IPS-15b (cell line): ENCODE data around the gene UBE2D4.
"Not testable (repeated sequence)": the region's sequence is repeated elsewhere in the genome, so short reads cannot be mapped to it uniquely, and the experiment has no call there.

Source experiments
- H3K27me3 ChIP-seq: one replicate; pipeline ENCODE4 v1.6.1; 2013; ENCODE audit warnings: low read length; ENCODE audit not compliant: control insufficient read depth, insufficient read depth
- H3K36me3 ChIP-seq: one replicate; pipeline ENCODE4 v1.6.1; 2013; ENCODE audit warnings: low read length; ENCODE audit not compliant: control insufficient read depth, insufficient read depth
- H3K4me1 ChIP-seq: one replicate; pipeline ENCODE4 v1.6.1; 2013; ENCODE audit warnings: mild to moderate bottlenecking, low read length; ENCODE audit not compliant: control insufficient read depth, insufficient read depth
- H3K4me3 ChIP-seq: one replicate; pipeline ENCODE4 v1.5.1; 2013; ENCODE audit warnings: low read depth, low read length
- H3K9ac ChIP-seq: one replicate; pipeline ENCODE4 v1.6.1; 2013; ENCODE audit warnings: low read depth, mild to moderate bottlenecking, low read length
- H3K9me3 ChIP-seq: one replicate; pipeline ENCODE4 v1.6.1; 2013; ENCODE audit warnings: mild to moderate bottlenecking, low read length; ENCODE audit not compliant: control insufficient read depth, insufficient read depth

Gene UBE2D4

DNA sequence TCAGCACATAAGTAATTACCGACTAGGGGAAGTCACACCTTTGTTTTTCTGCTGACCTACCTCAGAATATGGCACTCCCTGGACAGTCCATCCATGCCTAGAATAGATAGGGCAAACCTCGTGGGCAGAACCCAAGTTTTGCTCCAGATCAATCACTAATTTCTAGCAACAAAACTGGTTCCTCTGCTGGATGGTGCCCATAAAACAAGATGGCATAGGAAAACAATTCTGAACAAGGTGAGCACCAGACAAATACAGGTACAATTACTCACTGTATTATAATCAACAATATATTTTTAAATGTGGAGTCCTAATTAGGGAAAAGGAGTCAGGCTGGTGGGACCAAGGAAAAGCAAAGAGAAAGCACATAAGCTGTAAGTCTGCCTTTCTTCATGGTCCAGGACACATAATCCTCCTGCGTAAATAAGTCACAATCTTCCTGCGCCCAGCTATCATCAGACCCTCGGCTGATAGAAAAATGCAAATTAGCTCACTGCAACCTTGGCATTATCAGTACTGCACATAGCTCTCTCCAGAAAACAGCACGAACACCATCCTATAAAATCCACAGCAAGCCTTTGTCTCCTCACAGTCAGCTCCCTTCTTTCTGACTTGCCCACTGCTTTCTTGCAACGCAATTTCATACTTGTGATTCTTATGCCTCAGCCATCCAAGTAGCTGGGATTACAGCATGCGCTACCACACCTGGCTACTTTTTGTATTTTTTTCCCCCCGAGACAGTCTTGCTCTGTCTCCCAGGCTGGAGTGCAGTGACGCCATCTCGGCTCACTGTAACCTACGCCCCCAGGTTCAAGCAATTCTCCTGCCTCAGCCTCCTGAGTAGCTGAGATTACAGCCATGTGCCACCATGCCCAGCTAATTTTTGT is 34.9 kb upstream of the UBE2D4 start:
- no peaks in the 10 kb centered on the region for H3K27me3 ChIP-seq
- no peak overlapping the region for H3K9ac ChIP-seq
- H3K36me3 ChIP-seq, result no peaks in the 10 kb centered on the region
- no peaks in the 10 kb centered on the region for H3K9me3 ChIP-seq
- no peaks in the 10 kb centered on the region for H3K4me1 ChIP-seq
- H3K4me3 ChIP-seq, result no peak overlapping the region

DNA sequence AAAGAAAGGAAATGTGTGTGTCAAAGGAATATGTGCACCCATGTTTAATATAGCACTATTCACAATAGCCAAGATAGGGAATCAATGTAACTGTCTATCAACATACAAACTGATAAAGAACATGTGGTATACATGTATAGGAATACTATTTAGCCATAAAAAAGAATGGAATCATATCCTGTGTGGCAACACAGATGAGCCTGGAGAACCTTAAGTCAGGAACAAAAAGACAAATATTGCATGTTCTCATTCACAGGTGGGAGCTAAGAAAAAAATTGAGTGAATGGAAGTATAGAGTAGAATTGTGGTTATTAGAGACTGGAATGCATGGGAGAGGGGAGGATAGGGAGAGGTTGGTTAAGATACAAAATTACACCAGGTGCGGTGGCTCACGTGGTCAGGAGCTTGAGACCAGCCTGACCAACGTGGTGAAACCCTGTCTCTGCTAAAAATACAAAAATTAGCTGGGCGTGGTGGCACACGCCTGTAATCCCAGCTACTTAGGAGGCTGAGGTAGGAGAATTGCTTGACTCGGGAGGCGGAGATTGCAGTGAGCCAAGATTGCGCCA is 30.3 kb upstream of the UBE2D4 start:
- no peak overlapping the region for H3K4me3 ChIP-seq

DNA sequence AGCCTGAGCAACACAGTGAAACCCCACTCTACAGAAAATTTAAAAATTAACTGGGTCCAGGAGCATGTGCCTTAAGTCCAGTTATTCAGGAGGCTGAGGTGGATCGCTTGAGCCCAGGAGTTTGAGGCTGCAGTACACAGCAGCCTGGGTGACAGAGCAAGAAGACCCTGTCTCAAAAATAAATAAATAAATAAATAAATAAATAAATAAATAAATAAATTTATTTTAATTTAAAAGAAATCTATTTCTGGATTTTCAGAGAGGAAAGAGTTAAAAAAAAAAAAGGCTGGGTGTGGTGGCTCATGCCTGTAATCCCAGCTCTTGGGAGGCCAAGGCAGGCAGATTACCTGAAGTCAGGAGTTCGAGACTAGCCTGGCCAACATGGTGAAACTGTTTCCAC is 27.7 kb upstream of the UBE2D4 start:
- not testable (repeated sequence) for H3K36me3 ChIP-seq, H3K4me3 ChIP-seq, H3K4me1 ChIP-seq, H3K9ac ChIP-seq, H3K27me3 ChIP-seq, H3K9me3 ChIP-seq

More for the DNA sequence above, 30.3 kb upstream of the UBE2D4 start:
- H3K36me3 ChIP-seq, result no peaks in the 10 kb centered on the region
- no peak overlapping the region for H3K9ac ChIP-seq
- H3K4me1 ChIP-seq, result no peaks in the 10 kb centered on the region
- H3K27me3 ChIP-seq, result no peaks in the 10 kb centered on the region
- H3K9me3 ChIP-seq, result no peaks in the 10 kb centered on the region

DNA sequence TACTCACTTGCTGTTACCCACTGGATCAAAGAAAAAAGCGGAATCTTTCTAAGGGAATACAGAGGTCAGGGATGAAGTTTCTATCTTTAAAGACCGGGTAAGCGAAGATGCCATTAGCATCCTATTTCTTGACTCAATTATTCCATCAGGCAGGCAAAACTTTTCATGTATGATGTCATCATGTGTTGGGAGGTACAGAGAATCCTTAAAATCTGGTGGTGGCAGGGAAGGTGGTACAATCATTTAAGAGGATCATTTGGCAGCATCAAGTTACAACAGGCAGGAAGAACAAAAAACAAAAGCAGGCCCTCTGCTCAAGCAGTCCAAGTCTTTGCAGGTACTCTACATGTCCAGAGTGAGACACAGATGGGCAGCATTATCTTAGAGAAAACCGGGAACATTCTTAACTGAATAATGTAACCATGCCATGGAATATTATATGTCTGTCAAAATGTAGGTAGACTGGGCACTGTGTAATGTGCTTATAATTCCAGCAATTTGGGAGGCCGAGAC is 23.6 kb upstream of the UBE2D4 start:
- no peak overlapping the region for H3K4me3 ChIP-seq
- no peaks in the 10 kb centered on the region for H3K36me3 ChIP-seq
- H3K4me1 ChIP-seq, result peaks cover 16% of the 10 kb centered on the region
- no peaks in the 10 kb centered on the region for H3K9me3 ChIP-seq
- no peak overlapping the region for H3K9ac ChIP-seq
- no peaks in the 10 kb centered on the region for H3K27me3 ChIP-seq

DNA sequence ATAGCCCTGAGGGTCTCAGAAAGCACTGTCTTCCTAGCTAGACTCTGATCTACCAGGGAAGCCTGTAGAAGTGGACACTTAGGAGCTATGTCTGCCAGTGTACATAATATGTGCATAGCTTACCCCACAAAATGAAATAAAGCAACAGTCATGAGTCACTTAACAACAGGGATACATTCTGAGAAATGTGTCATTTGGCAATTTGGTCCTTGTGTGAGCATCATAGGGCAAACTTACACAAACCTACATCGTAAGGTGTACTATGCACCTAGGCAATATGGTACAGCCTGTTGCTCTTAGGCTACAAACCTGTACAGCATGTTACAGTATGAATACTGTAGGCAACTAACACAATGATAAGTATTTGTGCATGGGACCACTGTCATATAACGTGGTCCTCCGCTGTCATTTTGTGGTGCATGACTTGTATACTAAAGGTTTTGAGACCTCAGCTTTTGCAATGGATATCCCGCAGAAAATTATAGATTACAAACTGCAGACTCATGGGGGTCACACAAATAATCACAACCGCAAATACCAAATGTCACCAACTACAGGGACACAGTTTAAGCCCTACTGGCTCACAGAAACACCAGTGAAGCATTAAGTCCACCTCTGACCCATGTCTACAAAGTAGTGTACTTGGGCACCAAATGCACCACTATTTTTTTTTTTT is 21.6 kb upstream of the UBE2D4 start:
- peaks cover 16% of the 10 kb centered on the region for H3K4me1 ChIP-seq
- no peak overlapping the region for H3K9ac ChIP-seq
- peaks cover 2% of the 10 kb centered on the region for H3K27me3 ChIP-seq
- peak overlapping the region; percentile 64 for H3K4me3 ChIP-seq
- no peaks in the 10 kb centered on the region for H3K36me3 ChIP-seq
- no peaks in the 10 kb centered on the region for H3K9me3 ChIP-seq

DNA sequence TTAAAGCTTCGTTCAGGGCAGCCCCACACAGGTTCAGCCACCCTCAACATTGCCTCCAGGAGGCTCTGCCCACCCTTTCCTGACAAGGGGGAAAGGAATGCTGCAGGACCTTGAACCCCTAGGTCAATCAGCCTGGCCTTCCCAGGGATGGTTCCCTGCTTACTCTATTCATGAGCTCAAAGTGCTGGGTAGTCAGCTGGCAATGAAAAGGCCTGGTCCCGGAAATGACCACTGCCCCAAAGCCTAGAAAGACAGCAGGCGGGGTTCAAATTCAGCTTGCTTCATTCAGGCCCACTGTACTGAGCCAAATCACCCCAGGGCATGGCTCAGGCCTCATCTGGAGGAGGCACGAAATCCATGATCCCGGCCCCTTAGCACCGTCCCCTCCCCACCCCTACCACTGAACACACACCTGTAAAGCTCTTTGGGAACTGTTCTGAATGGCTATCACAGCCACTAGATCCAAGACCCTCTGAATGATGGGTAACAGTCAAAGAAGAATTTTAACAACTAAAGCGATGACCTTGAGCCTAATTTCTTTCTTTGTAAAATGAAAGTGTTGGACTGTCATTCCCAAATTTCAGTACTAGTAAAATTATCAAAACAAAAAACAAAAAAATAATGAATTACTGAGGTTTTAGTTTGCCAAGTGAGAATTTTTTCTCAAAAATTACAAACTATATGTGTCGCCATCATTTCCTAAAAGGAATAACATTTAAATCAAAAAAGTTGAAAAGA is 20.9 kb upstream of the UBE2D4 start:
- H3K36me3 ChIP-seq, result no peaks in the 10 kb centered on the region
- peaks cover 2% of the 10 kb centered on the region for H3K27me3 ChIP-seq
- H3K9me3 ChIP-seq, result no peaks in the 10 kb centered on the region
- H3K4me3 ChIP-seq, result peak overlapping the region; percentile 64
- H3K4me1 ChIP-seq, result peaks cover 16% of the 10 kb centered on the region
- H3K9ac ChIP-seq, result no peak overlapping the region

DNA sequence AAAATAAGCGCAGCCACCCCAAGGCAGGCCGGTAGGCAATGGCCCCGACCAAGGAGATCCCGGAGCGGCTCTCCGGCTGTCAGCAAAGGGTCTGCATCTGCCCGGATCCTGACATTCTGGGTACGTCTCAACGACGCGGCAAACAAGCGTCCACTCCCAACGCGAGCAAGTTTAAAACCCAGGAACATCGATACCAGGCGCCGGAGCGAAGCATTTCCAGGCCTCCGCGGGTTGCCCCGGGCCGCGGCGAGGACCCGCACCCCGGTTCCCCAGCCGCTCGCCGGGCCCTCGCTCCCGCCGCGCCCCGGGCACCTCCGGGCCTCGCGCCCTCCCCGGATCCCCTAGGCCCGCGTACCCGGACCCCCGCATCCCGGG is 20.3 kb upstream of the UBE2D4 start:
- Histone ChIP-seq H3K36me3 (no peaks in the 10 kb centered on the region), H3K4me3 (peak overlapping the region; percentile 64), H3K4me1 (peaks cover 16% of the 10 kb centered on the region), H3K9ac (no peak overlapping the region), H3K27me3 (peaks cover 2% of the 10 kb centered on the region), H3K9me3 (no peaks in the 10 kb centered on the region)

DNA sequence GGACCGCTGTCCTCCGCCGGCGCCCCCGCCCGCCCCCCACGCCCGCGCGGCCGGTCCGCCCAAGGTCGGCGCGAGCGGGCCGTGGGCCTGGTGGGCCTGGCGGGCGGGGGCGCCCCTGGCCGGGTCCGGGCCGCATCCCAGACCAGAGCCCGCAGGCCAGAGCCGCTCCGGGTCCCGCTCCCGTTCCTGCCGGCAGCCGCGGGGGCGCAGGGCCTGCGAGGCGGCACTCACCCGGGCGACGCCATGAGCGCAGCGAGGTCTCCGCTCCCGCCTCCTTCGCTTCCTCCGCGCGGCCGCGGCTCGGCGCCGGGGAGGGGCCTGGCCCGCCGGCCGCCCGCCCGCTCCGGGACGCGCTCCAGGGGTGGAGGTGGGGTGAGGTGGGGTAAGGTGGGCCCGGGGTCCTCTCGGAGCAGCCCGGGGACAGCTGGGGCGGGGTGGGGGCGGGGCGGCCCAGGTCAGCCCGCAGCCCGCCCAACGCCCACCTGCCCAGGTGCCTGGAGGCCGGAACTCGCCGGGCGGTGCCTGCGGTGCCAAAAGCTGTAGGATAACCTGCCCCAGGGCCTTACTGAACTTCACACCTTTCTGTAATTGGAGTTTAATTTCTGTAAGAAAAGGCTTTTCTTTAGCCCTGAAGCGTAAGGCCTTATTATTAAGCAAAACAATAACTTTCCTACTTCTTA is 19.8 kb upstream of the UBE2D4 start, which contains the start of gene URGCP:
Gene URGCP (minus strand): TSS at position 266 of the 680 bp plus-strand sequence. CDS start 21 bp downstream, at position 245.
- Histone ChIP-seq H3K4me3 (peak within 1 kb of the TSS; percentile 64), H3K9ac (no peak within 1 kb of the TSS), H3K36me3 (no peaks in the 10 kb centered on the region), H3K27me3 (peaks cover 2% of the 10 kb centered on the region), H3K9me3 (no peaks in the 10 kb centered on the region), H3K4me1 (peaks cover 14% of the 10 kb centered on the region)

DNA sequence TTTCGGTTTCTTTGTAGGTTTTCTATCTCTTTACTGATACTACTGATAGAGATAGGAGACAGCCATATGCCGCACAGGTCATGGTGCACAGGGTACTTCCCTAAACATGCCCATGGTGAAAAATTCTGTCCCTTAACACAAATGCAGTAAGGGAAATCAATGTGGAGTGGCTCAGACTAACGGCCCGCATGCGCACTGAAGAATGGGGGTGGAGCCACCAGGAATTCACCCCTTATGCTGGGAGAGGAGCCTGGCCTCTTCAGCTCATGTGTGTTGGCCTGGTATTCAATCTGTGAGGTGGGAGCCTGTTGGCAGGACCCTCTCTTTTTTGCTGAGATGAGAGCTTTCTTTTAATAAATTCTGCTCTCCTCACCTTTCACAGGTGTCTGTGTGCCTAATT is 11.4 kb upstream of the UBE2D4 start:
- H3K9me3 ChIP-seq, result no peaks in the 10 kb centered on the region
- H3K4me3 ChIP-seq, result no peak overlapping the region
- no peak overlapping the region for H3K9ac ChIP-seq
- H3K36me3 ChIP-seq, result peaks cover 4% of the 10 kb centered on the region
- H3K4me1 ChIP-seq, result peaks cover 5% of the 10 kb centered on the region
- H3K27me3 ChIP-seq, result no peaks in the 10 kb centered on the region

DNA sequence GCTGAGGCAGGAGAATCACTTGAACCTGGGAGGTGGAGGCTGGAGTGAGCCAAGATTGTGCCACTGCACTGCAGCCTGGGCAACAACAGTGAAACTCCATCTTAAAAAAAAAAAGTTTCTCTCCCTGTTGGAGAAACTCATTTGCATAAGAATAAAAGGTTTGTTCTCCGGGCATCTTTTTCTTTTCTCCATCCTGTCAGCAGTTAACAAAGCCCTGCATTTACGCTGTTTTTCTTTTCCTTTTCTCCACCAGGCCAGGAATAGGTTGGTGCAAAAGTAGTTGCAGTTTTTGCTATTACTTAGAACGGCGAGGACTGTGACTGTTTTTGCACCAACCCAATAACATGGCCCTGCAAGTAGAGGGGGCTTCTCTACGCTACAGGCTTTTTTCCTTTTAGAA is 10.3 kb upstream of the UBE2D4 start:
- Histone ChIP-seq H3K36me3 (peaks cover 4% of the 10 kb centered on the region), H3K9ac (no peak overlapping the region), H3K4me1 (peaks cover 5% of the 10 kb centered on the region), H3K27me3 (no peaks in the 10 kb centered on the region), H3K4me3 (no peak overlapping the region), H3K9me3 (no peaks in the 10 kb centered on the region)

DNA sequence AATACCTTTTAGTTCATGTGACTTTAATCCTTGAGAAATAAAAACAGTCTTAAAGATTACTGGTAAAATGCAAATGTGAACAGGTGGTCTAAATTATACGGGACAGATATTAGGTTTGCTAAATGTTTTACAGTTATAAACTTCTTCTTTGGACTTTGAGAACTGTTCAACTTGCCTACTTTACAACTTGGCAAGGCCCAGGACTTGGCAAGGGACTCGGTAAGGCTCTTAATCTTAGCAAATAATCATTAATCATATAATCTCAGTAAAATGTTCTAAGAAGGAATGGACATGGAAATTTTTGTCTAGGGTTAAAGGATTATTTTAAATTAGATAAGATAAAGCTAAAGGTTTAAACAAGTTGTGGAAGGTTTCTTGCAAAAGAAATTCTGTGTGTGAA is 4.8 kb upstream of the UBE2D4 start:
- Histone ChIP-seq H3K9ac (no peak overlapping the region), H3K27me3 (peaks cover 4% of the 10 kb centered on the region), H3K36me3 (peaks cover 4% of the 10 kb centered on the region), H3K4me1 (peaks cover 3% of the 10 kb centered on the region), H3K9me3 (no peaks in the 10 kb centered on the region), H3K4me3 (no peak overlapping the region)
